Hepatocyte (in vitro differentiated cells): ENCODE measurements around the gene FBXO33.

Source experiments
- CTCF ChIP-seq: fragments of 200-600 bp; sonication (generic); IDR thresholded peaks from 2 replicates; pipeline ENCODE4 v1.5.1; 2016; ENCODE audit warnings: antibody characterized with exemption, mild to moderate bottlenecking; ENCODE audit not compliant: poor library complexity
- EZH2 ChIP-seq: fragments of 200-600 bp; sonication (generic); IDR thresholded peaks from 2 replicates; pipeline ENCODE4 v1.6.1; 2016; ENCODE audit warnings: antibody characterized with exemption, mild to moderate bottlenecking, borderline replicate concordance

- TF ChIP-seq CTCF = no peak
- TF ChIP-seq EZH2 = no peak
These were observed 50.9 kb downstream of the FBXO33 start for GRCh38 chr14:39381366-39381765.
